Liver (tissue), 9 donors: Measurements from ENCODE around the gene CREBBP. TPM values are rescaled to one million over a fixed set of nuclear protein-coding genes. Genes with fewer than 3 reads are reported as not detected.

Experiments
- DNase-seq: peaks from one replicate; pipeline ENCODE4 v3.0.0-alpha.2; 2017; ENCODE audit warnings: low spot score
- H3K27ac ChIP-seq, 2 donors: one replicate each; pipeline ENCODE4 v1.7.0; 2013; ENCODE audit warnings: inconsistent platforms in 2 of 2, low read length in 2 of 2, control low read depth in 1 of 2, low read depth in 1 of 2, mild to moderate bottlenecking in 1 of 2
- H3K27me3 ChIP-seq, 4 donors: one replicate each; pipeline versions ENCODE4 v1.6.1 to v1.7.0; 2013; ENCODE audit warnings: low read length in 3 of 4, inconsistent platforms in 1 of 4, mild to moderate bottlenecking in 1 of 4, moderate library complexity in 1 of 4; ENCODE audit not compliant: control insufficient read depth in 4 of 4, insufficient read depth in 4 of 4
- H3K36me3 ChIP-seq, 4 donors: one replicate each; pipeline versions ENCODE4 v1.6.1 to v1.7.0; 2013; ENCODE audit warnings: low read length in 3 of 4, mild to moderate bottlenecking in 3 of 4, low read depth in 1 of 4, moderate library complexity in 1 of 4; ENCODE audit not compliant: control insufficient read depth in 4 of 4, insufficient read depth in 3 of 4
- H3K4me1 ChIP-seq, 4 donors: one replicate each; pipeline versions ENCODE4 v1.6.1 to v1.7.0; 2013; ENCODE audit warnings: low read length in 3 of 4, mild to moderate bottlenecking in 3 of 4, moderate library complexity in 1 of 4; ENCODE audit not compliant: control insufficient read depth in 4 of 4, insufficient read depth in 4 of 4
- H3K4me3 ChIP-seq, 3 donors: one replicate each; pipeline versions ENCODE4 v1.6.1 to v1.7.0; 2013; ENCODE audit warnings: low read length in 3 of 3, control low read depth in 1 of 3, low read depth in 1 of 3, mild to moderate bottlenecking in 1 of 3
- H3K9ac ChIP-seq, 2 donors: one replicate each; pipeline ENCODE4 v1.7.0; 2013; ENCODE audit warnings: low read length in 2 of 2, mild to moderate bottlenecking in 2 of 2, moderate library complexity in 2 of 2, control low read depth in 1 of 2, low read depth in 1 of 2
- H3K9me3 ChIP-seq, 4 donors: one replicate each; pipeline versions ENCODE4 v1.6.1 to v1.7.0; 2013; ENCODE audit warnings: low read length in 3 of 4; ENCODE audit not compliant: control insufficient read depth in 4 of 4
- ATF3 ChIP-seq: IDR thresholded peaks from 2 replicates; pipeline ENCODE4 v1.6.1; 2016; ENCODE audit warnings: antibody characterized with exemption
- EGR1 ChIP-seq, 2 donors: IDR thresholded peaks; 2 replicates each; pipeline ENCODE4 v1.6.1; 2016 to 2018; ENCODE audit warnings: antibody characterized with exemption in 2 of 2, low read depth in 2 of 2
- FOXA1 ChIP-seq: IDR thresholded peaks from 2 replicates; pipeline ENCODE4 v1.6.1; 2016; ENCODE audit warnings: antibody characterized with exemption
- FOXA2 ChIP-seq: IDR thresholded peaks from 2 replicates; pipeline ENCODE4 v1.6.1; 2016; ENCODE audit warnings: antibody characterized with exemption
- GABPA ChIP-seq, 2 donors: IDR thresholded peaks in 1 of 2; conservative IDR thresholded peaks in 1 of 2; 2 replicates each; pipeline ENCODE4 v1.6.1; 2016; ENCODE audit warnings: antibody characterized with exemption in 2 of 2, mild to moderate bottlenecking in 1 of 2, moderate library complexity in 1 of 2
- HNF4A ChIP-seq, 2 donors: conservative IDR thresholded peaks; 2 replicates each; pipeline ENCODE4 v1.6.1; 2016; ENCODE audit warnings: antibody characterized with exemption in 2 of 2, mild to moderate bottlenecking in 2 of 2
- HNF4G ChIP-seq: IDR thresholded peaks from 2 replicates; pipeline ENCODE4 v1.6.1; 2016; ENCODE audit warnings: antibody characterized with exemption
- JUND ChIP-seq, 2 donors: IDR thresholded peaks; 2 replicates each; pipeline ENCODE4 v1.6.1; 2016; ENCODE audit warnings: antibody characterized with exemption in 2 of 2
- NR2F2 ChIP-seq: IDR thresholded peaks from 2 replicates; pipeline ENCODE4 v1.6.1; 2016; ENCODE audit warnings: antibody characterized with exemption
- RAD21 ChIP-seq, 2 donors: IDR thresholded peaks; 2 replicates each; pipeline ENCODE4 v1.6.1; 2016; ENCODE audit warnings: antibody characterized with exemption in 2 of 2, mild to moderate bottlenecking in 2 of 2
- REST ChIP-seq: IDR thresholded peaks from 2 replicates; pipeline ENCODE4 v1.6.1; 2016; ENCODE audit warnings: antibody characterized with exemption, mild to moderate bottlenecking
- RXRA ChIP-seq, 2 donors: IDR thresholded peaks; 2 replicates each; pipeline ENCODE4 v1.6.1; 2017 to 2018; ENCODE audit warnings: antibody characterized with exemption in 2 of 2, mild to moderate bottlenecking in 1 of 2
- SP1 ChIP-seq: IDR thresholded peaks from 2 replicates; pipeline ENCODE4 v1.6.1; 2018; ENCODE audit warnings: antibody characterized with exemption, mild to moderate bottlenecking
- YY1 ChIP-seq: IDR thresholded peaks from 2 replicates; pipeline ENCODE4 v1.6.1; 2016; ENCODE audit warnings: antibody characterized with exemption, mild to moderate bottlenecking
- WGBS: extraction: QIAGEN DNeasy Blood & Tissue Kit; methylation state at CpG from one replicate; pipeline ENCODE4 v1.1.7; 2013; 5-methylcytosine and 5-hydroxymethylcytosine counted together
- polyA plus RNA-seq, 2 donors: library from polyadenylated mRNA; stranded (reverse) in 1 of 2; unstranded in 1 of 2; fragments of 200-250 nt in 1 of 2; fragments of >200 nt in 1 of 2; fragmentation: Nextera tagmentation in 1 of 2; extraction: Ambion mirVana in 1 of 2; gene quantifications; one replicate each; pipeline versions ENCODE4 v1.2.1 to v1.2.3, GENCODE V29; 2013 to 2015
- total RNA-seq, 2 donors: library from RNA; depleted of rRNA; stranded (reverse); fragments of >200 nt; gene quantifications; one replicate each; pipeline ENCODE4 v1.2.3, GENCODE V29; 2014
- TF ChIP-seq, protein P1 (sequence below): IDR thresholded peaks from 2 replicates; pipeline ENCODE4 v1.6.1; 2016; ENCODE audit warnings: antibody characterized with exemption
- TF ChIP-seq, protein P2 (sequence below): fragments of 150-350 bp; IDR thresholded peaks from 2 replicates; pipeline ENCODE4 v1.5.1; 2017; ENCODE audit warnings: improper control_type of control experiment, low read depth, low read length; ENCODE audit not compliant: missing input control
- donor health status: healthy.
- donor health status: healthy.
- donor health status: healthy.
- donor health status: healthy.
- donor health status: healthy.

CREBBP gene
- total and polyA plus RNA-seq, 4 donors: 7.0 to 25.8 (median 19.5) TPM

DNA sequence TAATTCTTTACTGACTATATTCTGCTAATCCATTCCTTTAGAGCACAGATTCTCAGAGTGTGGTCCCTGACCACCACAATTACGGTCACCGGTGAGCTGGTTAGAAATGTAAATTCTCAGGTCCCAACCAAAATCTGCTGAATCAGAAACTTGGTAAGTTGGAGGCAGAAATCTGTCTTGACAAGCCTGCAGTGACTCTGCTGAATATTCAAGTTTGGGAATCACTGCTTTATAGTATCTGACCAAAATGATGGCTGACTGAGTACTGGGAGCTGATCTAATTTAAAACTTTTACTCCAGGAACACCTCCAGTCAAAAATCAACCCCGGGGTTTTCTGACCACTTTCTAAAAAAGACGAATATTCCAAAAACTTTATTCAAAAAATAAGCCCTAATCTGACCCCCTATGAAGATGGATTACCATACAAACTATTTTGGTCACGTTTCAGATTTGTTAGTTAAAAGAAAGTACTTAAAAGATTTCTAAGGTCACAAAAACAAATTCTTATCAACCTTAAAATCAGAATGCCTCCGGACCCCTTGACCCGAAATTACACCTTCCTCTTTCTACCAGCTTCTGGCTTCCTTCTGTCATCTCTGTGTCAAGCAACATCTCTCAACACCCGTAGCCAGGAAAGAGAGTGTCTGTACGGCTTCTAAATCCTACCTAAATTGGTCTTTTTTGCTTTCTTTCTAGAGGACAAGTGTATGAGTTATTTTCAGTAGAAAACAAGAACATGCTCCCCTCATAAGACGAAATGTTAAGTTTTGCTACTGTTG lies 38.6 kb downstream of the CREBBP start:
- TF ChIP-seq YY1 (no peak), SP1 (no peak), FOXA2 (no peak), GABPA (IDR thresholded peaks at IDR 0.05 in 1 of 2, conservative IDR thresholded peaks at IDR 0.05 in 1 of 2) (no peak), ATF3 (no peak), EGR1 (IDR thresholded peaks at IDR 0.05; ENCODE audit: low read depth in 2 of 2) (no peak)
- Histone ChIP-seq H3K27me3 (no peaks in the 10 kb centered on the region), H3K4me3 (no peak overlapping the region), H3K36me3 (no peaks in the 10 kb centered on the region), H3K27ac (no peak overlapping the region), H3K4me1 (peaks cover 2 to 20% (median 10%) of the 10 kb centered on the region in 4 donors), H3K9ac (no peak overlapping the region), H3K9me3 (no peaks in the 10 kb centered on the region)
- 82% methylated on average over 10 of the region's 10 CpGs for WGBS
- DNase-seq: no peak

DNA sequence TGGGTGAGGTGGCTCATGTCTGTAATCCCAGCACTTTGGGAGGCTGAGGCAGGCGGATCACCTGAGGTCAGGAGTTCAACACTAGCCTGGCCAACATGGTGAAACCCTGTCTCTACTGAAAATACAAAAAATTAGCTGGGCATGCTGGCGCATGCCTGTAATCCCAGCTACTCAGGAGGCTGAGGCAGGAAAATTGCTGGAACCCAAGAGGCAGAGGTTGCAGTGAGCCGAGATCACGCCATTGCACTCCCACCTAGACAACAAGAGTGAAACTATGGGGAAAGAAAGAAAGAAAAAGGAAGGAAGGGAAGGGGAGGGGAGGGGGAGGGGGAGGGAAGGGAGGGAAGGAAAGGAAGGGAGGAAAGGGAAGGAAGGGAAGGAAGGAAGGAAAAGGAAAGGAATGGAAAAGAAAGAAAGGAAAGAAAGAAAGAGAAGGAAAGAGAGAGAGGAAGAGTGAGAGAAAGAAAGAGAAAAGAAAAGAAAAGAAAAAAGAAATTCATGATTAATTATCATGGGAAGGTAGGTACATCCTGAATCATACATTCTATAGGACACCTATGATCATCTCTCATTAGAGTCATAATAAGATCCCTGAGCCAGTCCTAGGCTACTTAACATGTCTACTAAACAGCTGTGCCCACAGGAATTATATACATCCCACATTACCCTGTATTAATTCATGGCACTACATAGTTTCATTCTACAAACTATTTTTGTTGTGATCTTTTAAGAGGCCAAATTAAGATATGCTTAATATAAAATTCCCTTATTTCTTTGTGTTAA lies 40.9 kb downstream of the CREBBP start:
- Histone ChIP-seq H3K4me3 (no peak overlapping the region), H3K9ac (no peak overlapping the region), H3K27ac (no peak overlapping the region), H3K36me3 (no peaks in the 10 kb centered on the region), H3K27me3 (no peaks in the 10 kb centered on the region), H3K4me1 (peaks cover 1 to 17% (median 10%) of the 10 kb centered on the region in 4 donors), H3K9me3 (no peaks in the 10 kb centered on the region)
- no peak for DNase-seq
- TF ChIP-seq FOXA2 (no peak), NR2F2 (no peak), SP1 (no peak), RXRA (IDR thresholded peaks at IDR 0.05) (no peak)
- 92% methylated on average over 4 of the region's 4 CpGs for WGBS

- no peak overlapping the region for H3K9ac ChIP-seq
- H3K4me3 ChIP-seq: no peak overlapping the region
- H3K9me3 ChIP-seq: no peaks in the 10 kb centered on the region
- no peaks in the 10 kb centered on the region for H3K27me3 ChIP-seq
- H3K27ac ChIP-seq: no peak overlapping the region
- no peaks in the 10 kb centered on the region for H3K36me3 ChIP-seq
- no peak for DNase-seq
- peaks cover 1 to 22% (median 12%) of the 10 kb centered on the region in 4 donors for H3K4me1 ChIP-seq
- 95% methylated on average over 9 of the region's 9 CpGs for WGBS
- TF ChIP-seq HNF4A (conservative IDR thresholded peaks at IDR 0.05) (no peak), SP1 (no peak), RAD21 (IDR thresholded peaks at IDR 0.05) (no peak), GABPA (IDR thresholded peaks at IDR 0.05 in 1 of 2, conservative IDR thresholded peaks at IDR 0.05 in 1 of 2) (no peak), JUND (IDR thresholded peaks at IDR 0.05) (no peak), HNF4G (no peak), EGR1 (IDR thresholded peaks at IDR 0.05; ENCODE audit: low read depth in 2 of 2) (no peak), REST (no peak), YY1 (no peak), FOXA2 (no peak), FOXA1 (no peak), RXRA (IDR thresholded peaks at IDR 0.05) (no peak), NR2F2 (no peak)
- TF ChIP-seq, protein P1, sequence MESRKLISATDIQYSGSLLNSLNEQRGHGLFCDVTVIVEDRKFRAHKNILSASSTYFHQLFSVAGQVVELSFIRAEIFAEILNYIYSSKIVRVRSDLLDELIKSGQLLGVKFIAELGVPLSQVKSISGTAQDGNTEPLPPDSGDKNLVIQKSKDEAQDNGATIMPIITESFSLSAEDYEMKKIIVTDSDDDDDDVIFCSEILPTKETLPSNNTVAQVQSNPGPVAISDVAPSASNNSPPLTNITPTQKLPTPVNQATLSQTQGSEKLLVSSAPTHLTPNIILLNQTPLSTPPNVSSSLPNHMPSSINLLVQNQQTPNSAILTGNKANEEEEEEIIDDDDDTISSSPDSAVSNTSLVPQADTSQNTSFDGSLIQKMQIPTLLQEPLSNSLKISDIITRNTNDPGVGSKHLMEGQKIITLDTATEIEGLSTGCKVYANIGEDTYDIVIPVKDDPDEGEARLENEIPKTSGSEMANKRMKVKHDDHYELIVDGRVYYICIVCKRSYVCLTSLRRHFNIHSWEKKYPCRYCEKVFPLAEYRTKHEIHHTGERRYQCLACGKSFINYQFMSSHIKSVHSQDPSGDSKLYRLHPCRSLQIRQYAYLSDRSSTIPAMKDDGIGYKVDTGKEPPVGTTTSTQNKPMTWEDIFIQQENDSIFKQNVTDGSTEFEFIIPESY: no peak
- TF ChIP-seq, protein P2, sequence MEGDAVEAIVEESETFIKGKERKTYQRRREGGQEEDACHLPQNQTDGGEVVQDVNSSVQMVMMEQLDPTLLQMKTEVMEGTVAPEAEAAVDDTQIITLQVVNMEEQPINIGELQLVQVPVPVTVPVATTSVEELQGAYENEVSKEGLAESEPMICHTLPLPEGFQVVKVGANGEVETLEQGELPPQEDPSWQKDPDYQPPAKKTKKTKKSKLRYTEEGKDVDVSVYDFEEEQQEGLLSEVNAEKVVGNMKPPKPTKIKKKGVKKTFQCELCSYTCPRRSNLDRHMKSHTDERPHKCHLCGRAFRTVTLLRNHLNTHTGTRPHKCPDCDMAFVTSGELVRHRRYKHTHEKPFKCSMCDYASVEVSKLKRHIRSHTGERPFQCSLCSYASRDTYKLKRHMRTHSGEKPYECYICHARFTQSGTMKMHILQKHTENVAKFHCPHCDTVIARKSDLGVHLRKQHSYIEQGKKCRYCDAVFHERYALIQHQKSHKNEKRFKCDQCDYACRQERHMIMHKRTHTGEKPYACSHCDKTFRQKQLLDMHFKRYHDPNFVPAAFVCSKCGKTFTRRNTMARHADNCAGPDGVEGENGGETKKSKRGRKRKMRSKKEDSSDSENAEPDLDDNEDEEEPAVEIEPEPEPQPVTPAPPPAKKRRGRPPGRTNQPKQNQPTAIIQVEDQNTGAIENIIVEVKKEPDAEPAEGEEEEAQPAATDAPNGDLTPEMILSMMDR: no peak
Observed at GRCh38 chr16:3838600-3839401, 41.7 kb downstream of the CREBBP start.
